Endothelial cell of umbilical vein (primary cell): Measurements from ENCODE around the gene ACBD5.
"Not testable (repeated sequence)": the region's sequence is repeated elsewhere in the genome, so short reads cannot be mapped to it uniquely, and the experiment has no call there.

Experiments used
- CTCF ChIP-seq, 2 donors: IDR thresholded peaks; 1 replicate in 1 of 2; 2 replicates in 1 of 2; pipeline ENCODE4 v1.5.1; 2011; ENCODE audit warnings: low read length in 2 of 2, mild to moderate bottlenecking in 2 of 2, moderate library complexity in 2 of 2, control low read depth in 1 of 2, inconsistent platforms in 1 of 2, low read depth in 1 of 2; ENCODE audit not compliant: insufficient read depth in 1 of 2; ENCODE audit errors: extremely low read depth in 1 of 2
- EZH2 ChIP-seq: IDR thresholded peaks from 2 replicates; pipeline ENCODE4 v1.6.1; 2012; ENCODE audit warnings: borderline replicate concordance, low read depth, mild to moderate bottlenecking, moderate library complexity, low read length, inconsistent platforms; ENCODE audit not compliant: severe bottlenecking
- FOS ChIP-seq: IDR thresholded peaks from 2 replicates; pipeline ENCODE4 v1.6.1; 2011; ENCODE audit warnings: mild to moderate bottlenecking, low read length, moderate library complexity, borderline replicate concordance; ENCODE audit not compliant: insufficient read depth
- GATA2 ChIP-seq: IDR thresholded peaks from 2 replicates; pipeline ENCODE4 v1.7.0; 2011; ENCODE audit warnings: low read depth, mild to moderate bottlenecking, moderate library complexity, mixed read lengths, low read length; ENCODE audit not compliant: insufficient read length, insufficient read depth
- MAX ChIP-seq: IDR thresholded peaks from 2 replicates; pipeline ENCODE4 v1.6.1; 2011; ENCODE audit not compliant: insufficient read depth, insufficient read length
- POLR2A ChIP-seq: IDR thresholded peaks from 2 replicates; pipeline ENCODE4 v1.6.1; 2012; ENCODE audit warnings: low read depth, mild to moderate bottlenecking, control low read depth, low read length
- POLR2AphosphoS5 ChIP-seq: IDR thresholded peaks from 2 replicates; pipeline ENCODE4 v1.6.1; 2012; ENCODE audit warnings: low read depth, mild to moderate bottlenecking, control low read depth, low read length, moderate library complexity; ENCODE audit not compliant: insufficient read depth

- not testable (repeated sequence) for TF ChIP-seq CTCF (IDR thresholded peaks at IDR 0.05; ENCODE audit: extremely low read depth in 1 of 2, insufficient read depth in 1 of 2, low read depth in 1 of 2, low read length in 2 of 2); POLR2A; POLR2AphosphoS5; GATA2; EZH2; MAX; FOS
Observed at GRCh38 chr10:27236589-27237128, 3.9 kb downstream of the ACBD5 start.
